ENCODE measurements around the gene UTP20. TPM values are rescaled to one million over a fixed set of nuclear protein-coding genes. Genes with fewer than 3 reads are reported as not detected.
"Not testable (repeated sequence)": the region's sequence is repeated elsewhere in the genome, so short reads cannot be mapped to it uniquely, and the experiment has no call there.

The UTP20 gene
- total and polyA plus RNA-seq, 2 donors (not counting 1 experiment from before 2014, with no cell fraction given), result 3.0 to 19.7 TPM

DNA sequence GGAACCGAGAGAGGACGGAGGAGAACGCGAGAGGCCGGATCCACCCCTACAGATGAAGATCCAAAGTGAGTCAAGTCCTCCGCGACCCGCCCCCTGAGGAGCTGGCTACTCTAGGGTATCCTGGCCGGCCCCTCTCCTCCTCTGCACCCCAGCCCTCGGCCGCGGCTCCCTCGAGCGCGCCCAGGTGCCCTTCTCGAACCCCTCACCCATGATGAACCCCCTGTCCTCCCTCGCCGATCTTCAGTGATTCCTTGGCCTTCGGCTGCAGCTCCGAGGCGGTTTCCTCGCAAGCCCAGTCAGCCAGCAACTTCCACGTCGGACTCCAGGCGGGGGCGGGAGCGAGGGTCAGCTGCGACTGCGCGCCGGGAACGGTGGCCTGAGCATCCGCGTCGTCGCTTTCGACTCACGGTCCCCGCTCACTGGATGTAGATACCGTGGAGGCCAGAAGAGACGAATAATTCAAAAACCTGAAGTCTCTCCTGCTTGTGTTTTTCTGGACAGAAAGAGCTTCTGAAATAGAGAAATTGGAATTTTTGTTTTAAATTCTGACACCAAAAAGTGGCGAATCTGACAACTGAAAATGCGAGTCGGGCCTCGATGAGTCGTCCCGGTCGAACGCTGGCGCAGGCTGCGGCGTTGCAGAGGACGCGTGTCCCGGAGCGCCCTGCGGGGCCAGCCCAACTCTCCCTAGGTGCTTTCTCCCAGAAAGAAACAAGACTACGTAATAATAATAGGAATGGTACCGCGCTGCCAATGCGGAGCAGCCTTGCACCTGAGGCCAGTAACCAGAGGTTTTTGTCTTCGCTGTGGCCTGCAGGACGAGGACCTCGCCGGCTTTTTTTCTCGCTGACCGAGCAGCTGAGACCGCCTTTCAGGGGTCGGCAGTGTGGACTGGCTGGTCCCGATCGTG, 127.8 kb downstream of the UTP20 start, which contains the start of gene ARL1:
ARL1 (minus strand) TSS at position 337 of the 910 bp plus-strand sequence; CDS start at position 210, 127 bp downstream.
- H2AFZ ChIP-seq (ENCODE audit: insufficient read depth, low read depth, low read length, poor library complexity, severe bottlenecking), result peak within 1 kb of the TSS; percentile 95
- H3K79me2 ChIP-seq (ENCODE audit: control insufficient read depth, insufficient read depth, low read length), result peaks cover 50% of the 10 kb centered on the region
- peak within 1 kb of the TSS; percentile 80 to 95 (median 93) for H3K4me3 ChIP-seq (ENCODE audit: control extremely low read depth in 1 of 5, extremely low read depth in 1 of 5, insufficient read depth in 1 of 5, low read depth in 2 of 5, low read length in 4 of 5)
- ChIA-PET POLR2A (interaction anchor here (0.6 to 1.1 kb wide), 3 partner anchors 14 to 33 kb away, joined by 3 to 4 read pairs (median 3); no protein-coding TSS in a partner anchor), CTCF (interaction anchor here (1.1 to 3.2 kb wide), 4 partner anchors 84 to 432 kb away, joined by 3 to 20 read pairs (median 10); partner anchors contain the start of gene GNPTAB)
- no peaks in the 10 kb centered on the region for H4K20me1 ChIP-seq (ENCODE audit: control insufficient read depth, insufficient read depth, low read length, poor library complexity, severe bottlenecking)
- Mint-ChIP-seq H3K4me1 (peaks cover 28% of the 10 kb centered on the region), H3K9me3 (ENCODE audit: insufficient read depth) (no peaks in the 10 kb centered on the region), H3K27me3 (peaks cover 5% of the 10 kb centered on the region), H3K4me3 (peak within 1 kb of the TSS; percentile 99), H3K27ac (peak within 1 kb of the TSS; percentile 97)
- intact Hi-C loops (cut with micrococcal nuclease), result loop anchor here (2.0 to 5.0 kb wide), 5 partner anchors 125 to 535 kb away; partner anchors contain the start of genes CHPT1 and UTP20
- peak; percentile 86 for ATAC-seq (ENCODE audit: low read depth)
- peak within 1 kb of the TSS; percentile 91 to 96 for H3K27ac ChIP-seq (ENCODE audit: low read length in 2 of 2)
- no peaks in the 10 kb centered on the region for H3K9me3 ChIP-seq (ENCODE audit: control extremely low read depth in 1 of 3, control insufficient read depth in 2 of 3, insufficient read depth in 1 of 3, low read length in 2 of 3)
- peak; percentile 92 for DNase-seq
- H3K27me3 ChIP-seq (replicated peaks in 1 of 4; ENCODE audit: control extremely low read depth in 1 of 4, control insufficient read depth in 3 of 4, insufficient read depth in 4 of 4, low read length in 3 of 4), result no peaks in the 10 kb centered on the region
- TF ChIP-seq EZH2 (IDR thresholded peaks at IDR 0.05; ENCODE audit: borderline replicate concordance, insufficient read depth, low read depth, low read length, poor library complexity, severe bottlenecking), result no peak
- TF ChIP-seq CTCF (IDR thresholded peaks at IDR 0.05), result no peak
- peak within 1 kb of the TSS; percentile 80 for H3K4me2 ChIP-seq (replicated peaks; ENCODE audit: low read depth, low read length, poor library complexity, severe bottlenecking)
- WGBS (ENCODE audit: insufficient coverage), result 0% methylated on average over 69 of the region's 71 CpGs
- no peaks in the 10 kb centered on the region for H3K36me3 ChIP-seq (replicated peaks in 1 of 2; ENCODE audit: control extremely low read depth in 1 of 2, control insufficient read depth in 1 of 2, extremely low read depth in 1 of 2, insufficient read depth in 2 of 2, low read length in 1 of 2)
- peak within 1 kb of the TSS; percentile 83 for H3K9ac ChIP-seq (ENCODE audit: low read length)
- peaks cover 9 to 12% of the 10 kb centered on the region in 2 donors for H3K4me1 ChIP-seq (ENCODE audit: control insufficient read depth in 2 of 2, insufficient read depth in 2 of 2, low read length in 2 of 2)

DNA sequence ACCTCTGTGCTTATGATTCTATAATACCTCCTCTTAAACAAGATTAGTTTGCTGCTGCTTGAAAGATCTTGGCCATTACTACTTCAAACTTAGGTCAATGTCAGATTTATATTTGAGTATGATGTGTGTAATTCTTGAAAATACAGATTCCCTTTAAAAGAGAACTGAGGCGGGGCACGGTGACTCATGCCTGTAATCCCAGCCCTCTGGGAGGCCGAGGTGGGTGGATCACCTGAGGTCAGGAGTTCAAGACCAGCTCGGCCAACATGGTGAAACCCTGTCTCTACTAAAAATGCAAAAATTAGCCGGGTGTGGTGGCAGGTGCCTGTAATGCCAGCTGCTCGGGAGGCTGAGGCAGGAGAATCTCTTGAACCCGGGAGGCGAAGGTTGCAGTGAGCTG, 130.3 kb downstream of the UTP20 start:
- H3K4me3 ChIP-seq (ENCODE audit: control extremely low read depth in 1 of 5, extremely low read depth in 1 of 5, insufficient read depth in 1 of 5, low read depth in 2 of 5, low read length in 4 of 5); H3K9ac ChIP-seq (ENCODE audit: low read length); ATAC-seq (ENCODE audit: low read depth); H3K4me3 Mint-ChIP-seq; POLR2A ChIA-PET; H3K27me3 ChIP-seq (replicated peaks in 1 of 4; ENCODE audit: control extremely low read depth in 1 of 4, control insufficient read depth in 3 of 4, insufficient read depth in 4 of 4, low read length in 3 of 4); H3K9me3 ChIP-seq (ENCODE audit: control extremely low read depth in 1 of 3, control insufficient read depth in 2 of 3, insufficient read depth in 1 of 3, low read length in 2 of 3); H3K36me3 ChIP-seq (replicated peaks in 1 of 2; ENCODE audit: control extremely low read depth in 1 of 2, control insufficient read depth in 1 of 2, extremely low read depth in 1 of 2, insufficient read depth in 2 of 2, low read length in 1 of 2); DNase-seq; H3K27me3 Mint-ChIP-seq; H3K9me3 Mint-ChIP-seq (ENCODE audit: insufficient read depth); H4K20me1 ChIP-seq (ENCODE audit: control insufficient read depth, insufficient read depth, low read length, poor library complexity, severe bottlenecking); H3K4me2 ChIP-seq (replicated peaks; ENCODE audit: low read depth, low read length, poor library complexity, severe bottlenecking); H2AFZ ChIP-seq (ENCODE audit: insufficient read depth, low read depth, low read length, poor library complexity, severe bottlenecking); intact Hi-C loops (cut with micrococcal nuclease); H3K27ac ChIP-seq (ENCODE audit: low read length in 2 of 2); H3K27ac Mint-ChIP-seq: not testable (repeated sequence)
- WGBS (ENCODE audit: insufficient coverage), result 78% methylated on average over 7 of the region's 8 CpGs
- Histone ChIP-seq H3K79me2 (ENCODE audit: control insufficient read depth, insufficient read depth, low read length) (peaks cover 32% of the 10 kb centered on the region), H3K4me1 (ENCODE audit: control insufficient read depth in 2 of 2, insufficient read depth in 2 of 2, low read length in 2 of 2) (peaks cover 9 to 12% of the 10 kb centered on the region in 2 donors)
- peaks cover 23% of the 10 kb centered on the region for H3K4me1 Mint-ChIP-seq
- CTCF ChIA-PET, result interaction anchor here (1.2 kb wide), 1 partner anchor 429 kb away, joined by 6 read pairs; no protein-coding TSS in a partner anchor
